HG02642 (cell line): ENCODE results near the gene SMIM14.
"Not testable (repeated sequence)": the region's sequence is repeated elsewhere in the genome, so short reads cannot be mapped to it uniquely, and the experiment has no call there.

Experiments
- ATAC-seq: cut with Tn5 transposase; IDR thresholded peaks from one replicate; pipeline ENCODE4 v1.9.1; 2021; ENCODE audit warnings: mild to moderate bottlenecking; ENCODE audit not compliant: unreplicated experiment, poor library complexity

The SMIM14 gene

GRCh38 chr4:39514266-39514665 is 124.4 kb downstream of the SMIM14 start:
- ATAC-seq, result not testable (repeated sequence)

GRCh38 chr4:39510348-39510929 is 128.2 kb downstream of the SMIM14 start:
- ATAC-seq, result no peak

GRCh38 chr4:39505581-39505980 is 133.1 kb downstream of the SMIM14 start:
- no peak for ATAC-seq

- no peak for ATAC-seq
Measured at GRCh38 chr4:39504538-39504937, 134.1 kb downstream of the SMIM14 start.

- ATAC-seq, result not testable (repeated sequence)
Measured at GRCh38 chr4:39502664-39503035, 136.0 kb downstream of the SMIM14 start.

- ATAC-seq, result no peak
Measured at GRCh38 chr4:39502019-39502663, 136.5 kb downstream of the SMIM14 start.

- no peak for ATAC-seq
Measured at GRCh38 chr4:39498727-39499020, 140.0 kb downstream of the SMIM14 start.

GRCh38 chr4:39497909-39498726 is 140.5 kb downstream of the SMIM14 start:
- no peak for ATAC-seq
